MCF 10A (cell line): ENCODE results near the gene DUSP14. TPM values are rescaled to one million over a fixed set of nuclear protein-coding genes. Genes with fewer than 3 reads are reported as not detected.

Experiments used
- BruUV-seq: library from RNA; stranded (reverse); fragments of 400-500 nt; replicated peaks from 2 replicates; lab custom pipeline; 2021; lab: Mats Ljungman, UMichigan
- CTCF ChIA-PET: fragments of 300-600 bp; sonication (Branson Sonifier 250); formaldehyde crosslinking; extraction: SDS; loops from one replicate; lab custom pipeline; 2021; ENCODE audit warnings: antibody characterized with exemption, inconsistent platforms; lab: Yijun Ruan, JAX
- POLR2A ChIA-PET: fragments of 300-600, 350-650 bp; sonication (Branson Sonifier 250); formaldehyde crosslinking; extraction: SDS; loops from one replicate; lab custom pipeline; 2020; ENCODE audit warnings: antibody characterized with exemption, inconsistent platforms; lab: Yijun Ruan, JAX
- DNase-seq: peaks from one replicate; pipeline ENCODE4 v3.0.0-alpha.2; 2018; ENCODE audit not compliant: unreplicated experiment
- H3K27ac Mint-ChIP-seq: one replicate; pipeline ENCODE4 v1.8.0; 2022; ENCODE audit warnings: mild to moderate bottlenecking, low read depth, mixed read lengths; ENCODE audit not compliant: unreplicated experiment
- H3K27me3 Mint-ChIP-seq: one replicate; pipeline ENCODE4 v1.8.0; 2022; ENCODE audit warnings: mixed read lengths; ENCODE audit not compliant: insufficient read depth, unreplicated experiment
- H3K36me3 Mint-ChIP-seq: one replicate; pipeline ENCODE4 v1.8.0; 2022; ENCODE audit warnings: mild to moderate bottlenecking, moderate library complexity, mixed read lengths; ENCODE audit not compliant: insufficient read depth, unreplicated experiment
- H3K4me1 Mint-ChIP-seq: one replicate; pipeline ENCODE4 v1.8.0; 2022; ENCODE audit warnings: mixed read lengths; ENCODE audit not compliant: insufficient read depth, unreplicated experiment
- H3K4me3 Mint-ChIP-seq: one replicate; pipeline ENCODE4 v1.8.0; 2022; ENCODE audit warnings: mild to moderate bottlenecking, moderate library complexity, mixed read lengths; ENCODE audit not compliant: unreplicated experiment
- H3K9me3 Mint-ChIP-seq: one replicate; pipeline ENCODE4 v1.8.0; 2022; ENCODE audit warnings: mixed read lengths; ENCODE audit not compliant: unreplicated experiment
- CTCF ChIP-seq: fragments of 200-600 bp; IDR thresholded peaks from one replicate; pipeline ENCODE4 v1.8.0; 2022; ENCODE audit warnings: antibody characterized with exemption, mild to moderate bottlenecking; ENCODE audit not compliant: unreplicated experiment
- intact Hi-C: fragments of 100-400 bp; cut with micrococcal nuclease; formaldehyde crosslinking; loops from 2 replicates; pipeline ENCODE4 v1.14.1; 2022
- total RNA-seq: library from RNA; stranded (reverse); gene quantifications from 2 replicates; pipeline ENCODE4 v1.2.3, GENCODE V29; 2022

Gene DUSP14
- total RNA-seq, 1 experiment from 2014 or later: 39.4 TPM

GRCh38 chr17:37461668-37462067, 28.0 kb upstream of the DUSP14 start:
- no peak for DNase-seq
- intact Hi-C loops: no loop called here
- H3K9me3 Mint-ChIP-seq: no peaks in the 10 kb centered on the region
- H3K36me3 Mint-ChIP-seq: peaks cover 52% of the 10 kb centered on the region
- BruUV-seq: no TSS peak
- H3K4me3 Mint-ChIP-seq: no peak overlapping the region
- no peak overlapping the region for H3K27ac Mint-ChIP-seq
- ChIA-PET CTCF (interaction anchor here (1.7 kb wide), 1 partner anchor 88 kb away, joined by 3 read pairs; no protein-coding TSS in a partner anchor), POLR2A (interaction anchor here (0.5 to 2.2 kb wide), 6 partner anchors 10 to 28 kb away, joined by 3 to 8 read pairs (median 3); partner anchors contain the start of gene DUSP14)
- H3K27me3 Mint-ChIP-seq: no peaks in the 10 kb centered on the region
- TF ChIP-seq CTCF: no peak
- no peaks in the 10 kb centered on the region for H3K4me1 Mint-ChIP-seq

GRCh38 chr17:37462492-37462891, 27.2 kb upstream of the DUSP14 start:
- intact Hi-C loops: no loop called here
- no peak overlapping the region for H3K4me3 Mint-ChIP-seq
- H3K4me1 Mint-ChIP-seq: no peaks in the 10 kb centered on the region
- H3K27me3 Mint-ChIP-seq: no peaks in the 10 kb centered on the region
- POLR2A ChIA-PET: interaction anchor here (0.5 to 1.7 kb wide), 4 partner anchors 10 to 26 kb away, joined by 3 to 7 read pairs (median 3); no protein-coding TSS in a partner anchor
- H3K27ac Mint-ChIP-seq: no peak overlapping the region
- TF ChIP-seq CTCF: no peak
- no TSS peak for BruUV-seq
- H3K9me3 Mint-ChIP-seq: no peaks in the 10 kb centered on the region
- H3K36me3 Mint-ChIP-seq: peaks cover 58% of the 10 kb centered on the region
- DNase-seq: no peak
- CTCF ChIA-PET: interaction anchor here (1.7 kb wide), 1 partner anchor 89 kb away, joined by 3 read pairs; no protein-coding TSS in a partner anchor

- Mint-ChIP-seq H3K27me3 (no peaks in the 10 kb centered on the region), H3K4me3 (no peak overlapping the region), H3K4me1 (no peaks in the 10 kb centered on the region), H3K36me3 (peaks cover 56% of the 10 kb centered on the region), H3K27ac (no peak overlapping the region), H3K9me3 (no peaks in the 10 kb centered on the region)
- intact Hi-C loops: no loop called here
- no TSS peak for BruUV-seq
- ChIA-PET POLR2A (no interaction called here), CTCF (no interaction called here)
- DNase-seq: no peak
- TF ChIP-seq CTCF: no peak
Measured at GRCh38 chr17:37463039-37463438, 26.7 kb upstream of the DUSP14 start.

- Mint-ChIP-seq H3K27ac (no peak overlapping the region), H3K36me3 (peaks cover 64% of the 10 kb centered on the region), H3K4me3 (no peak overlapping the region), H3K4me1 (no peaks in the 10 kb centered on the region), H3K27me3 (no peaks in the 10 kb centered on the region), H3K9me3 (no peaks in the 10 kb centered on the region)
- BruUV-seq: no TSS peak
- CTCF ChIA-PET: no interaction called here
- intact Hi-C loops: no loop called here
- no peak for TF ChIP-seq CTCF
- peak; percentile 17 for DNase-seq
- POLR2A ChIA-PET: interaction anchor here (0.9 to 2.2 kb wide), 4 partner anchors 14 to 34 kb away, joined by 3 to 9 read pairs (median 6); no protein-coding TSS in a partner anchor
Measured at GRCh38 chr17:37465069-37465616, 24.5 kb upstream of the DUSP14 start.
